GM18519 (cell line): Measurements from ENCODE around the gene DACT3.

ENCODE experiments used
- ATAC-seq: cut with Tn5 transposase; IDR thresholded peaks from one replicate; pipeline ENCODE4 v1.9.1; 2021; ENCODE audit warnings: mild to moderate bottlenecking, moderate library complexity; ENCODE audit not compliant: unreplicated experiment, low FRiP score

Gene DACT3

GRCh38 chr19:46668662-46669061 is 7.7 kb upstream of the DACT3 start:
- no peak for ATAC-seq

- no peak for ATAC-seq
These were observed 4.1 kb upstream of the DACT3 start for GRCh38 chr19:46665072-46665471.

GRCh38 chr19:46661735-46662592 is 982 bp upstream of the DACT3 start:
- ATAC-seq = no peak

GRCh38 chr19:46660551-46661019 is 397 bp downstream of the DACT3 start:
- no peak for ATAC-seq

- no peak for ATAC-seq
These were observed 919 bp downstream of the DACT3 start for GRCh38 chr19:46660008-46660517.

GRCh38 chr19:46659151-46660007 is 1.6 kb downstream of the DACT3 start:
- no peak for ATAC-seq

- no peak for ATAC-seq
These were observed 4.4 kb downstream of the DACT3 start for GRCh38 chr19:46656541-46656940.

- no peak for ATAC-seq
These were observed 6.3 kb downstream of the DACT3 start for GRCh38 chr19:46654621-46655152.

- ATAC-seq = no peak
These were observed 10.5 kb downstream of the DACT3 start for GRCh38 chr19:46650445-46650844.

- no peak for ATAC-seq
These were observed 11.7 kb downstream of the DACT3 start for GRCh38 chr19:46648961-46649960.

- ATAC-seq = no peak
These were observed 12.7 kb downstream of the DACT3 start for GRCh38 chr19:46648060-46648960.

GRCh38 chr19:46646402-46646801 is 14.6 kb downstream of the DACT3 start:
- ATAC-seq = no peak

- no peak for ATAC-seq
These were observed 16.3 kb downstream of the DACT3 start for GRCh38 chr19:46644720-46645119.

- ATAC-seq = no peak
These were observed 20.3 kb downstream of the DACT3 start for GRCh38 chr19:46640656-46641055.

- ATAC-seq = no peak
These were observed 21.4 kb downstream of the DACT3 start for GRCh38 chr19:46639358-46640182.

- no peak for ATAC-seq
These were observed 23.8 kb downstream of the DACT3 start for GRCh38 chr19:46637224-46637623.

- ATAC-seq = no peak
These were observed 24.8 kb downstream of the DACT3 start, which contains the start of gene GNG8 for GRCh38 chr19:46635920-46636761. TSS of gene GNG8 (minus strand) at chr19:46636202. CDS start at chr19:46634682, 1,520 bp downstream.
